GM21825 (cell line): Measurements from ENCODE around the gene NEURL2.
A peak's percentile ranks its signal among the peaks of the same experiment; 100 is the strongest.
"Not testable (repeated sequence)": the region's sequence is repeated elsewhere in the genome, so short reads cannot be mapped to it uniquely, and the experiment has no call there.

ENCODE experiments used
- ATAC-seq: cut with Tn5 transposase; IDR thresholded peaks from one replicate; pipeline ENCODE4 v1.9.1; 2021; ENCODE audit warnings: mild to moderate bottlenecking, moderate library complexity; ENCODE audit not compliant: unreplicated experiment

Gene NEURL2

GRCh38 chr20:45874576-45874975, 16.4 kb downstream of the NEURL2 start:
- no peak for ATAC-seq

GRCh38 chr20:45874104-45874481, 16.9 kb downstream of the NEURL2 start:
- ATAC-seq, result not testable (repeated sequence)

- ATAC-seq, result no peak
Measured at GRCh38 chr20:45873409-45874103, 17.5 kb downstream of the NEURL2 start.

- no peak for ATAC-seq
Measured at GRCh38 chr20:45872626-45873025, 18.4 kb downstream of the NEURL2 start.

GRCh38 chr20:45867819-45868176, 23.2 kb downstream of the NEURL2 start:
- no peak for ATAC-seq

- ATAC-seq, result no peak
Measured at GRCh38 chr20:45867136-45867818, 23.7 kb downstream of the NEURL2 start.

- no peak for ATAC-seq
Measured at GRCh38 chr20:45866454-45866853, 24.6 kb downstream of the NEURL2 start.

- no peak for ATAC-seq
Measured at GRCh38 chr20:45863543-45864470, 27.2 kb downstream of the NEURL2 start.

- ATAC-seq, result no peak
Measured at GRCh38 chr20:45861221-45862075, 29.6 kb downstream of the NEURL2 start.

GRCh38 chr20:45860560-45861220, 30.3 kb downstream of the NEURL2 start:
- ATAC-seq, result no peak

GRCh38 chr20:45859916-45860315, 31.1 kb downstream of the NEURL2 start:
- ATAC-seq, result no peak

- peak; percentile 28 for ATAC-seq
Measured at GRCh38 chr20:45857882-45858216, 33.2 kb downstream of the NEURL2 start.

- ATAC-seq, result peak; percentile 91
Measured at GRCh38 chr20:45857114-45857881, 33.7 kb downstream of the NEURL2 start, which contains the start of the genes ACOT8 and ZSWIM3. Gene ACOT8 (minus strand): TSS chr20:45857392. CDS start chr20:45857315, 77 bp downstream. Gene ZSWIM3 (plus strand): TSS chr20:45857614. CDS start chr20:45857826, 212 bp downstream.

GRCh38 chr20:45853484-45853883, 37.5 kb downstream of the NEURL2 start:
- ATAC-seq, result no peak

- ATAC-seq, result no peak
Measured at GRCh38 chr20:45852326-45852725, 38.7 kb downstream of the NEURL2 start.

GRCh38 chr20:45851501-45851900, 39.5 kb downstream of the NEURL2 start:
- ATAC-seq, result no peak

- ATAC-seq, result no peak
Measured at GRCh38 chr20:45850926-45851325, 40.1 kb downstream of the NEURL2 start.

GRCh38 chr20:45850238-45850637, 40.8 kb downstream of the NEURL2 start:
- no peak for ATAC-seq

GRCh38 chr20:45848969-45849582, 41.9 kb downstream of the NEURL2 start:
- ATAC-seq, result no peak
